Lower leg skin (tissue), 3 donors: Measurements from ENCODE around the gene RXYLT1.

Experiments used
- CTCF ChIP-seq, 3 donors: fragments of 450-650 bp; IDR thresholded peaks; one replicate each; pipeline ENCODE4 v1.5.1; 2016; ENCODE audit warnings: antibody characterized with exemption in 3 of 3, mild to moderate bottlenecking in 3 of 3, moderate library complexity in 2 of 3
- POLR2A ChIP-seq, 2 donors: fragments of 450-650 bp; IDR thresholded peaks; one replicate each; pipeline ENCODE4 v1.6.1; 2016 to 2017; ENCODE audit warnings: antibody characterized with exemption in 2 of 2, mild to moderate bottlenecking in 1 of 2, moderate library complexity in 1 of 2

- no peak for TF ChIP-seq CTCF (IDR thresholded peaks at IDR 0.05)
- no peak for TF ChIP-seq POLR2A (IDR thresholded peaks at IDR 0.05)
Measured at GRCh38 chr12:63787306-63787705, 7.6 kb downstream of the RXYLT1 start.
